Measurements from ENCODE around the gene SNED1. TPM values are rescaled to one million over a fixed set of nuclear protein-coding genes. Genes with fewer than 3 reads are reported as not detected.
A peak's percentile ranks its signal among the peaks of the same experiment; 100 is the strongest.

SNED1 gene
- polyA plus RNA-seq, 1 donor from 2014 or later, result 0.32 TPM

- Histone ChIP-seq H3K9me3 (ENCODE audit: low read length) (no peaks in the 10 kb centered on the region), H3K79me2 (replicated peaks; ENCODE audit: insufficient read depth, low read length) (peaks cover 34% of the 10 kb centered on the region), H3K4me3 (ENCODE audit: low read length) (no peak overlapping the region), H3K27me3 (ENCODE audit: insufficient read depth, low read depth, low read length) (no peaks in the 10 kb centered on the region), H3F3A (ENCODE audit: insufficient read depth, low read length, poor library complexity, severe bottlenecking) (no peaks in the 10 kb centered on the region), H3K36me3 (ENCODE audit: insufficient read depth, low read length) (peaks cover 10% of the 10 kb centered on the region), H3K9me2 (ENCODE audit: insufficient read depth, low read length) (no peaks in the 10 kb centered on the region), H3K4me2 (ENCODE audit: low read length) (no peak overlapping the region), H3K9ac (ENCODE audit: low read length) (no peak overlapping the region), H2AFZ (ENCODE audit: low read depth, low read length) (no peak overlapping the region), H4K20me1 (ENCODE audit: insufficient read depth) (no peaks in the 10 kb centered on the region), H3K27ac (ENCODE audit: low read length) (no peak overlapping the region)
- TF ChIP-seq MXI1 (conservative IDR thresholded peaks at IDR 0.05; ENCODE audit: poor library complexity, severe bottlenecking) (no peak), SMC3 (conservative IDR thresholded peaks at IDR 0.05; ENCODE audit: poor library complexity) (no peak), EP300 (conservative IDR thresholded peaks at IDR 0.05; ENCODE audit: poor library complexity, severe bottlenecking) (no peak), POLR2AphosphoS5 (IDR thresholded peaks at IDR 0.05) (no peak)
These were observed 100.8 kb downstream of the SNED1 start for GRCh38 chr2:241099246-241099645.

GRCh38 chr2:241102239-241102803 lies 103.9 kb downstream of the SNED1 start, which contains the start of gene MTERF4:
Gene MTERF4, minus strand, starts transcription at chr2:241102287. Its CDS starts 14 bp downstream, at chr2:241102273.
- peak; percentile 87 for TF ChIP-seq REST (IDR thresholded peaks at IDR 0.05; ENCODE audit: borderline replicate concordance)
- TF ChIP-seq SMC3 (conservative IDR thresholded peaks at IDR 0.05; ENCODE audit: poor library complexity), result peak; percentile 44
- peak; percentile 96 for TF ChIP-seq POLR2AphosphoS5 (IDR thresholded peaks at IDR 0.05)
- no peak for TF ChIP-seq CTCF (IDR thresholded peaks at IDR 0.05; ENCODE audit: poor library complexity, severe bottlenecking)
- no peak for TF ChIP-seq EZH2 (IDR thresholded peaks at IDR 0.05; ENCODE audit: borderline replicate concordance, insufficient read depth, low read length, poor library complexity, severe bottlenecking)
- TF ChIP-seq EP300 (conservative IDR thresholded peaks at IDR 0.05; ENCODE audit: poor library complexity, severe bottlenecking), result peak; percentile 57
- TF ChIP-seq RAD21 (conservative IDR thresholded peaks at IDR 0.05), result peak; percentile 50
- peak; percentile 83 for TF ChIP-seq MXI1 (conservative IDR thresholded peaks at IDR 0.05; ENCODE audit: poor library complexity, severe bottlenecking)
- peak; percentile 99 for TF ChIP-seq TAF1 (IDR thresholded peaks at IDR 0.05; ENCODE audit: low read depth)
- Histone ChIP-seq H3K27ac (ENCODE audit: low read length) (peak within 1 kb of the TSS; percentile 75), H3K27me3 (ENCODE audit: insufficient read depth, low read depth, low read length) (no peaks in the 10 kb centered on the region), H3K9me3 (ENCODE audit: low read length) (no peaks in the 10 kb centered on the region), H3K9me2 (ENCODE audit: insufficient read depth, low read length) (no peaks in the 10 kb centered on the region), H4K20me1 (ENCODE audit: insufficient read depth) (no peaks in the 10 kb centered on the region), H2AFZ (ENCODE audit: low read depth, low read length) (peak within 1 kb of the TSS; percentile 92), H3K36me3 (ENCODE audit: insufficient read depth, low read length) (peaks cover 4% of the 10 kb centered on the region), H3K4me2 (ENCODE audit: low read length) (peak within 1 kb of the TSS; percentile 91), H3K79me2 (replicated peaks; ENCODE audit: insufficient read depth, low read length) (peaks cover 34% of the 10 kb centered on the region), H3K4me3 (ENCODE audit: low read length) (peak within 1 kb of the TSS; percentile 95), H3K9ac (ENCODE audit: low read length) (peak within 1 kb of the TSS; percentile 92), H3F3A (ENCODE audit: insufficient read depth, low read length, poor library complexity, severe bottlenecking) (no peaks in the 10 kb centered on the region)

Data from neural cell (in vitro differentiated cells).